ENCODE data around the gene RERE.
A peak's percentile ranks its signal among the peaks of the same experiment; 100 is the strongest.

RERE gene

GRCh38 chr1:8665833-8666232 lies 151.6 kb downstream of the RERE start:
- no peak for DNase-seq (ENCODE audit: low spot score)

GRCh38 chr1:8664887-8665286 lies 152.6 kb downstream of the RERE start:
- no peak for DNase-seq (ENCODE audit: low spot score)

GRCh38 chr1:8663915-8664329 lies 153.5 kb downstream of the RERE start:
- DNase-seq (ENCODE audit: low spot score), result peak; percentile 65

GRCh38 chr1:8663090-8663802 lies 154.2 kb downstream of the RERE start:
- DNase-seq (ENCODE audit: low spot score), result no peak

GRCh38 chr1:8662380-8663072 lies 154.9 kb downstream of the RERE start:
- no peak for DNase-seq (ENCODE audit: low spot score)

- peak; percentile 32 for DNase-seq (ENCODE audit: low spot score)
These were observed 156.0 kb downstream of the RERE start for GRCh38 chr1:8661185-8662110.

GRCh38 chr1:8660411-8660828 lies 157.0 kb downstream of the RERE start:
- peak; percentile 89 for DNase-seq (ENCODE audit: low spot score)

GRCh38 chr1:8659593-8659992 lies 157.8 kb downstream of the RERE start:
- DNase-seq (ENCODE audit: low spot score), result no peak

GRCh38 chr1:8653878-8654277 lies 163.6 kb downstream of the RERE start:
- DNase-seq (ENCODE audit: low spot score), result no peak

GRCh38 chr1:8652467-8653046 lies 164.9 kb downstream of the RERE start:
- DNase-seq (ENCODE audit: low spot score), result no peak

- DNase-seq (ENCODE audit: low spot score), result no peak
These were observed 165.5 kb downstream of the RERE start for GRCh38 chr1:8651962-8652361.

GRCh38 chr1:8651236-8651890 lies 166.1 kb downstream of the RERE start:
- DNase-seq (ENCODE audit: low spot score), result no peak

- no peak for DNase-seq (ENCODE audit: low spot score)
These were observed 167.6 kb downstream of the RERE start for GRCh38 chr1:8649875-8650274.

- DNase-seq (ENCODE audit: low spot score), result no peak
These were observed 168.4 kb downstream of the RERE start for GRCh38 chr1:8649027-8649426.

- DNase-seq (ENCODE audit: low spot score), result no peak
These were observed 170.4 kb downstream of the RERE start for GRCh38 chr1:8646996-8647395.

GRCh38 chr1:8646189-8646588 lies 171.3 kb downstream of the RERE start:
- no peak for DNase-seq (ENCODE audit: low spot score)

GRCh38 chr1:8643542-8644536 lies 173.6 kb downstream of the RERE start:
- no peak for DNase-seq (ENCODE audit: low spot score)

- DNase-seq (ENCODE audit: low spot score), result no peak
These were observed 175.3 kb downstream of the RERE start for GRCh38 chr1:8642114-8642513.

- no peak for DNase-seq (ENCODE audit: low spot score)
These were observed 176.0 kb downstream of the RERE start for GRCh38 chr1:8641377-8641997.

- no peak for DNase-seq (ENCODE audit: low spot score)
These were observed 176.5 kb downstream of the RERE start for GRCh38 chr1:8640950-8641349.

Data from AG20443 (cell line).